ENCODE data around the gene NKIRAS1.

DNA sequence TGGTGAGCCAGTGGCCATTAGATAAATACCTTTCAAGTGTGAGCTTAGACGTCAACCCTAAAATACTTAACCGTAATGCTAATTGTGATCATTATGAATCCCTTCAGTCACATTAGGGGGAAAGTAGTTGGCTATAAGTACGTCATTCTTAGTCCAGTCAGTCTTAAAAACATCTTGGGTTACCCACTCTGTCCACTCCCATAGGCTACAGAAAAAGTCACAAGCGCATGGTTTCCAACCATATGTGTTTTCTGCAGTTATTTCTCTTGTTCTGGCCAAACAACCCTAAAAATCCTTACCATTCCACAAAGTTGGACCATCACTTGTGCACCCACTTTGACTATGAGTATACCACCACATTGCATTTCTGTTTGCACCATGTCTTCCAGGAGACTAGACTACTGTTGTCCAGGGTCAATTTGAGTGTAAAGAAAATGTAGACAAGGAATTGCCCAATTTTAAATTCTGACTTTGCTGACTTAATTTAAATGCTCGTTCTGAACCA is 3.4 kb upstream of the NKIRAS1 start:
- TF ChIP-seq, protein P1, sequence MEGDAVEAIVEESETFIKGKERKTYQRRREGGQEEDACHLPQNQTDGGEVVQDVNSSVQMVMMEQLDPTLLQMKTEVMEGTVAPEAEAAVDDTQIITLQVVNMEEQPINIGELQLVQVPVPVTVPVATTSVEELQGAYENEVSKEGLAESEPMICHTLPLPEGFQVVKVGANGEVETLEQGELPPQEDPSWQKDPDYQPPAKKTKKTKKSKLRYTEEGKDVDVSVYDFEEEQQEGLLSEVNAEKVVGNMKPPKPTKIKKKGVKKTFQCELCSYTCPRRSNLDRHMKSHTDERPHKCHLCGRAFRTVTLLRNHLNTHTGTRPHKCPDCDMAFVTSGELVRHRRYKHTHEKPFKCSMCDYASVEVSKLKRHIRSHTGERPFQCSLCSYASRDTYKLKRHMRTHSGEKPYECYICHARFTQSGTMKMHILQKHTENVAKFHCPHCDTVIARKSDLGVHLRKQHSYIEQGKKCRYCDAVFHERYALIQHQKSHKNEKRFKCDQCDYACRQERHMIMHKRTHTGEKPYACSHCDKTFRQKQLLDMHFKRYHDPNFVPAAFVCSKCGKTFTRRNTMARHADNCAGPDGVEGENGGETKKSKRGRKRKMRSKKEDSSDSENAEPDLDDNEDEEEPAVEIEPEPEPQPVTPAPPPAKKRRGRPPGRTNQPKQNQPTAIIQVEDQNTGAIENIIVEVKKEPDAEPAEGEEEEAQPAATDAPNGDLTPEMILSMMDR (conservative IDR thresholded peaks at IDR 0.05) = no peak
- no peak for TF ChIP-seq ZFX (IDR thresholded peaks at IDR 0.05)

All from C4-2B (cell line).